HFF-Myc (cell line): Measurements from ENCODE around the gene CUBN.

Source experiments
- DNase-seq: peaks from one replicate; pipeline ENCODE4 v3.0.0-alpha.2; 2011; ENCODE audit warnings: low read depth; ENCODE audit errors: extremely low read depth
- H3K4me3 ChIP-seq: replicated peaks from 2 replicates; pipeline ENCODE4 v1.5.1; 2011; ENCODE audit warnings: low read depth, mild to moderate bottlenecking, control low read depth, low read length
- CTCF ChIP-seq: IDR thresholded peaks from 2 replicates; pipeline ENCODE4 v1.5.1; 2012; ENCODE audit warnings: mild to moderate bottlenecking, low read depth, low read length, control low read depth; ENCODE audit errors: missing control alignments

The CUBN gene

GRCh38 chr10:16964576-16965343 is 164.9 kb downstream of the CUBN start:
- H3K4me3 ChIP-seq, result no peak overlapping the region
- no peak for TF ChIP-seq CTCF
- no peak for DNase-seq

GRCh38 chr10:16960551-16960950 is 169.1 kb downstream of the CUBN start:
- TF ChIP-seq CTCF, result no peak
- no peak overlapping the region for H3K4me3 ChIP-seq
- DNase-seq, result no peak

- DNase-seq, result no peak
- TF ChIP-seq CTCF, result no peak
These were observed 172.6 kb downstream of the CUBN start for GRCh38 chr10:16957038-16957437.

GRCh38 chr10:16954280-16955030 is 175.2 kb downstream of the CUBN start:
- no peak overlapping the region for H3K4me3 ChIP-seq
- TF ChIP-seq CTCF, result no peak
- DNase-seq, result no peak

More at GRCh38 chr10:16957038-16957437, 172.6 kb downstream of the CUBN start:
- H3K4me3 ChIP-seq, result no peak overlapping the region

GRCh38 chr10:16953270-16953669 is 176.3 kb downstream of the CUBN start:
- DNase-seq, result no peak

GRCh38 chr10:16952610-16953009 is 177.0 kb downstream of the CUBN start:
- TF ChIP-seq CTCF, result no peak
- H3K4me3 ChIP-seq, result no peak overlapping the region
- DNase-seq, result no peak

More at GRCh38 chr10:16953270-16953669, 176.3 kb downstream of the CUBN start:
- no peak overlapping the region for H3K4me3 ChIP-seq
- TF ChIP-seq CTCF, result no peak
